Ectodermal cell (in vitro differentiated cells): Measurements from ENCODE around the gene WWOX.
A peak's percentile ranks its signal among the peaks of the same experiment; 100 is the strongest.

Experiments used
- H3K27ac ChIP-seq: 2 replicates; pipeline ENCODE4 v1.7.0; 2013; ENCODE audit warnings: mild to moderate bottlenecking, low read depth, low read length; ENCODE audit not compliant: insufficient read depth, poor library complexity, severe bottlenecking
- H3K27me3 ChIP-seq: 2 replicates; pipeline ENCODE4 v1.7.0; 2013; ENCODE audit warnings: mild to moderate bottlenecking, low read length; ENCODE audit not compliant: insufficient read depth, control insufficient read depth, poor library complexity, severe bottlenecking
- H3K36me3 ChIP-seq: one replicate; pipeline ENCODE4 v1.7.0; 2013; ENCODE audit warnings: low read length; ENCODE audit not compliant: control insufficient read depth, insufficient read depth
- H3K4me1 ChIP-seq: one replicate; pipeline ENCODE4 v1.7.0; 2013; ENCODE audit warnings: low read length; ENCODE audit not compliant: control insufficient read depth, insufficient read depth
- H3K4me3 ChIP-seq: 2 replicates; pipeline ENCODE4 v1.7.0; 2013; ENCODE audit warnings: low read depth, low read length, control low read depth; ENCODE audit not compliant: insufficient read depth
- H3K9me3 ChIP-seq: 2 replicates; pipeline ENCODE4 v1.7.0; 2013; ENCODE audit warnings: mild to moderate bottlenecking, low read length, moderate library complexity; ENCODE audit not compliant: control insufficient read depth
- WGBS, 2 experiments: methylation state at CpG; one replicate each; pipeline ENCODE4 v1.1.7; 2013; ENCODE audit warnings: missing lambda C conversion rate in 2 of 2; 5-methylcytosine and 5-hydroxymethylcytosine counted together

The WWOX gene

DNA sequence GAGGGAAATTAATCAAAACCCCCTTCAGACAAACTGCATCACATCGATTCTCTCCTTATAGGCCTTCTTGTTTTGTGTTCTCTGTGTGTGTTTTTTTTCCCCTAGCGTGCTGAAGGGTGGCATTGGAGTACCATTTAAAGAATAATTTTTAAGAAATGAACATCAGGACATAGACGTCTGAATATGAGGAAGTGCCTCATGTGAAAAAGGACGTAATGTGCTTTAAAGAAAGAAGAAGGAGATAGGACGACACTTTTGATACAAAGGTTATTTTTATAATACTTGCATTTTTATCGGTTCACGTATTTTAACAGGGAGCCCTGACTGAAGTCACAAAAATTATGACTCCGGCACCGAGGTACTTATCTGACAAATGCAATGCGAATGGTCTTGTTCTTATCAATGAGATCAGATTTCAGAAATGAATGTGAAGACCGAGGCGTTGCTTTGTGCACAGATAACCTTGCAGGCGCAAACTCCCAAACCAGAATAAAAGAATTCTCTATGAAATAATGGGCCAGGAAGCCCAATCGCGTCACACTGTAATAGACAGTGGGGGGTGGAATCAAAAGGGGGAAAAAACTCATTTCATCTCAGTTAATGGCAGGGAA is 894.8 kb downstream of the WWOX start:
- 93 to 94% methylated on average over 14 to 15 of the region's 15 CpGs for WGBS, 2 experiments

GRCh38 chr16:78995441-78995840 is 896.0 kb downstream of the WWOX start:
- Histone ChIP-seq H3K27ac (no peak overlapping the region), H3K4me3 (no peak overlapping the region), H3K36me3 (no peaks in the 10 kb centered on the region), H3K4me1 (peaks cover 16% of the 10 kb centered on the region), H3K27me3 (no peaks in the 10 kb centered on the region), H3K9me3 (peaks cover 3% of the 10 kb centered on the region)
- 87% methylated on average over 3 of the region's 3 CpGs for WGBS, 2 experiments

More for the DNA sequence above, 894.8 kb downstream of the WWOX start:
- Histone ChIP-seq H3K9me3 (no peaks in the 10 kb centered on the region), H3K4me1 (peaks cover 23% of the 10 kb centered on the region), H3K27me3 (no peaks in the 10 kb centered on the region), H3K4me3 (no peak overlapping the region), H3K27ac (no peak overlapping the region), H3K36me3 (no peaks in the 10 kb centered on the region)

DNA sequence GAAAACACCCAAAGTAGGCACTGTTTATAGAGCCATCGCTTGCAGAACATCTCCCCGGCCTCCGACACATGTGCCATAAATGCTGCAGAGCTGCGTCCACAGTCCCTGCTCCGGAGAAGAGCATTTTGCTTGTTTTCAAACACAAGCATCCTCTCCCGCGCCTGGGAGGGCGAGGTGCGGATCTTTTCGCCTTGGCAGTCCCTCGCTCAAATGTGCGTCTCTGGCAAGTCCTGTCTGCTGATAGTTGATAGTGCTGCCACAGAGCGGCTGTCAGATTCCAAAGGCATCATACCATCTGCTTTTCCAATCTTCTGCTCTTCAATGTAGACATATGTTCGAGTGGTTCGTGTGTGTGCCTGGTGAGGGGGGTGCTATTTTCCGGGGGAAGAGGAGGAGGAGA is 897.3 kb downstream of the WWOX start:
- 96% methylated on average over 16 of the region's 16 CpGs for WGBS, 2 experiments

GRCh38 chr16:78998879-78999278 is 899.4 kb downstream of the WWOX start:
- no peak overlapping the region for H3K4me3 ChIP-seq
- WGBS, 2 experiments = 93 to 94% methylated on average over 11 of the region's 11 CpGs
- H3K9me3 ChIP-seq = peaks cover 3% of the 10 kb centered on the region
- H3K27me3 ChIP-seq = no peaks in the 10 kb centered on the region
- no peaks in the 10 kb centered on the region for H3K36me3 ChIP-seq
- H3K27ac ChIP-seq = no peak overlapping the region
- peaks cover 25% of the 10 kb centered on the region for H3K4me1 ChIP-seq

More for the DNA sequence above, 897.3 kb downstream of the WWOX start:
- Histone ChIP-seq H3K27me3 (no peaks in the 10 kb centered on the region), H3K9me3 (peaks cover 3% of the 10 kb centered on the region), H3K36me3 (no peaks in the 10 kb centered on the region), H3K4me3 (no peak overlapping the region), H3K27ac (no peak overlapping the region), H3K4me1 (peaks cover 20% of the 10 kb centered on the region)

- H3K27me3 ChIP-seq = no peaks in the 10 kb centered on the region
- H3K27ac ChIP-seq = peak overlapping the region; percentile 41
- H3K36me3 ChIP-seq = no peaks in the 10 kb centered on the region
- H3K4me1 ChIP-seq = peaks cover 19% of the 10 kb centered on the region
- no peak overlapping the region for H3K4me3 ChIP-seq
- WGBS, 2 experiments = 23 to 27% methylated on average over 9 to 10 of the region's 10 CpGs
- H3K9me3 ChIP-seq = peaks cover 3% of the 10 kb centered on the region
These were observed 901.9 kb downstream of the WWOX start for GRCh38 chr16:79001156-79001967.

GRCh38 chr16:79003026-79003609 is 903.7 kb downstream of the WWOX start:
- Histone ChIP-seq H3K4me3 (no peak overlapping the region), H3K36me3 (no peaks in the 10 kb centered on the region), H3K27me3 (no peaks in the 10 kb centered on the region), H3K9me3 (peaks cover 3% of the 10 kb centered on the region), H3K27ac (no peak overlapping the region), H3K4me1 (peaks cover 14% of the 10 kb centered on the region)
- 96% methylated on average over 7 of the region's 7 CpGs for WGBS, 2 experiments

DNA sequence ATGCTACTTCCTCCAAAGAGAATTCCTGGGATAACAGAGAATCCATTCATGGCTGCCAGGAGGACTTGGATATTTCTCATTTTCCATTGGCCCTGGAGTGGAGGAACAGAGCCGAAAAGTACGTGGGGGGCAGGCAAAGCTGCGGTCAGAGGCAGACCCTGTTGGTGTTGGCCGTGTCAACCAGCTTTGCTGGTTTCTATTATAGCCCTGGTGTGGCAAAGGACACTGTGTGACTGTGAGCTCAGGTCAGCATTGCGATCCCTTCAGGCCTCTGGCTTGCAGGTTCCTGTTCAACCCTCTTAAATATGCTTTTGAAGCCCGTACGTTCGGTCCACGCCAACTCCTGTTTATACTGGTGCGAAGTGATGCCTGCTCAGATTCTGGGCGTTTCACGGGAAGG is 904.9 kb downstream of the WWOX start:
- 95 to 97% methylated on average over 12 of the region's 12 CpGs for WGBS, 2 experiments
- Histone ChIP-seq H3K4me3 (no peak overlapping the region), H3K9me3 (peaks cover 3% of the 10 kb centered on the region), H3K27me3 (no peaks in the 10 kb centered on the region), H3K36me3 (no peaks in the 10 kb centered on the region), H3K27ac (no peak overlapping the region), H3K4me1 (peaks cover 14% of the 10 kb centered on the region)

DNA sequence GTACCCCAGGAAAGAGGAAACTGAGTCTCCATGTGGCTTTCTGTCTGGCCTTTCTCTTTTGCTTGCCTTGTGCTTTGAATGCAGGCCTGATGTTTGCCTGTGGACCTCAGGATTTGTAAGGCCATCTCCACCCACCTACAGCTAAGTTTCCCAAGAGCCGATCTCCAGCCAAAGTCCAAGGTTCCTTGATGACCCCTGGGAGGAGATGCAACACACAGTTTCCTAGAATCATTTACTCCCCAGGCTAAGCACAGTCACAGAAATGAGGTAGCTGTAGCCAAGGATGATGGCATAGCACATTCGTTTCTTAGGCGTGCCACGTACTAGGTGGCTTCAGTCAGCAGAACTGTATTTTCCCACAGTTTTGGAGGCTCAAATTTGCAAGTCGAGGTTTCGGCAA is 905.6 kb downstream of the WWOX start:
- Histone ChIP-seq H3K4me1 (peaks cover 14% of the 10 kb centered on the region), H3K9me3 (peaks cover 3% of the 10 kb centered on the region), H3K27me3 (no peaks in the 10 kb centered on the region), H3K4me3 (no peak overlapping the region), H3K36me3 (no peaks in the 10 kb centered on the region), H3K27ac (no peak overlapping the region)
- WGBS, 2 experiments = 94 to 95% methylated on average over 6 of the region's 6 CpGs

DNA sequence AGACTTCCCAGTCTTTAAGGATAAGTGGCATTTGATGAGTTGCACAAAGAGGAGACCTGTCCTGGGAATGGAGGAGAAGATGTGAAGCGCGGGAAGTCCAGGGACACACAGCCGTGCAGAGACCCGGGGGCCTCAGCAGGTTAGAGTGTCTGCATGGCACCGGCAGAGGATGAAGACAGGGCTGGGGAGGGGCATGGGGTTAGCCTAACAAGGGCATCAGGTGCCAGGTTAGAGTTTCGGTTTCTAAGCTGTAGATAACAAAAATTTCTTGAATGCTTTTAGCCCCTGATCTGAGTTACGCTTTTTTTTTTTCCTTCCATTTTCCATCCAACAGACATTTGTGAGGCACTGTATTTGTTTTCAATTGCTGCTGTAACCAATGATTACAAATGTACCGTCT is 906.8 kb downstream of the WWOX start:
- Histone ChIP-seq H3K27ac (no peak overlapping the region), H3K27me3 (no peaks in the 10 kb centered on the region), H3K36me3 (no peaks in the 10 kb centered on the region), H3K4me1 (peaks cover 12% of the 10 kb centered on the region), H3K4me3 (no peak overlapping the region), H3K9me3 (no peaks in the 10 kb centered on the region)
- 96 to 98% methylated on average over 8 of the region's 8 CpGs for WGBS, 2 experiments

DNA sequence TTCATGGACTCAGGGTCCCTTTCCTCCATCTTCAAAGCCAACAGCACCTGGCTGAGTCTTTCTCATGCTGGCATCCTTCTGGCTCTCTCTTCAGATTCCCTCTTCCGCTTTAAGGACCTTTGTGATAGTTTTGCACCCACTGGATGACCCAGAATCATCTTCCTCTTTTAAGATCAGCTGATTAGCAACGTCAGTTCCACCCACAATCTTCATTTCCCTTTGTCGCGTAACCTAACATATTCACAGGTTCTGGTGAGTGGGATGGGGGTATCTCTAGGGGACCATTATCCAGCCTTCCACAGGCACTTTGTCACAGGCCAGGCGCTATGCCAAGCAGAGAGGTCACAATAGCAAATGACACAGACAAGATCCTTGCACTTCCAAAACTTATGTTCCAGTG is 907.3 kb downstream of the WWOX start:
- H3K4me3 ChIP-seq = no peak overlapping the region
- no peak overlapping the region for H3K27ac ChIP-seq
- WGBS, 2 experiments = 73 to 79% methylated on average over 5 of the region's 5 CpGs
- H3K27me3 ChIP-seq = no peaks in the 10 kb centered on the region
- H3K9me3 ChIP-seq = no peaks in the 10 kb centered on the region
- H3K4me1 ChIP-seq = peaks cover 6% of the 10 kb centered on the region
- H3K36me3 ChIP-seq = no peaks in the 10 kb centered on the region
